GM10248 (cell line): ENCODE data around the gene MALRD1.
"Not testable (repeated sequence)": the region's sequence is repeated elsewhere in the genome, so short reads cannot be mapped to it uniquely, and the experiment has no call there.

ENCODE experiments used
- CTCF ChIA-PET: fragments of 300-600 bp; sonication (Branson Sonifier 250); formaldehyde crosslinking; extraction: SDS; loops from one replicate; lab custom pipeline; 2021; ENCODE audit warnings: antibody characterized with exemption; lab: Yijun Ruan, JAX
- POLR2A ChIA-PET: fragments of 350-650 bp; sonication (Branson Sonifier 250); formaldehyde crosslinking; extraction: SDS; loops from one replicate; lab custom pipeline; 2020; ENCODE audit warnings: antibody characterized with exemption; lab: Yijun Ruan, JAX
- DNase-seq: peaks from one replicate; pipeline ENCODE4 v3.0.0; 2012; ENCODE audit errors: extremely low spot score
- TF ChIP-seq, protein P1 (sequence below): IDR thresholded peaks from 2 replicates; pipeline ENCODE4 v1.5.1; 2012; ENCODE audit warnings: mild to moderate bottlenecking, low read depth; ENCODE audit errors: extremely low read depth, missing control alignments, control extremely low read depth

MALRD1 gene

DNA sequence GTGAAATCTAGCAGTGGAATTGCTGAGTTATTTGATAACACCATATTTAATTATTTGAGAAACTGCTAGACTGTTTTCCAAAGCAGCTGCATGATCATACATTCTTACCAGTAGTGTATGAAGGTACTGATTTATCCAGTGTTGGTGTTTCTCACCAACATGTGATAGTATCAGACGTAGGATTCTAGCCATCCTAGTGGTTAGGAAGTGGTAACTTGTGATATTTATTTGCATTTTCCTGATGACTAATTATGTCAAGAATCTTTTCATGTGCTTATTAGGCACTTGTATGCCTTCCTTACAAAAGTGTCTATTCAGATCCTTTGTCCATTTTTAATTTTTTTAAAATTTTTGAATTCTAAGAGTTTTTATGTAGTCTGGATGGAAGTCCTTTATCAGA is 713.4 kb downstream of the MALRD1 start:
- ChIA-PET CTCF (no interaction called here), POLR2A (no interaction called here)
- no peak for DNase-seq
- TF ChIP-seq, protein P1, sequence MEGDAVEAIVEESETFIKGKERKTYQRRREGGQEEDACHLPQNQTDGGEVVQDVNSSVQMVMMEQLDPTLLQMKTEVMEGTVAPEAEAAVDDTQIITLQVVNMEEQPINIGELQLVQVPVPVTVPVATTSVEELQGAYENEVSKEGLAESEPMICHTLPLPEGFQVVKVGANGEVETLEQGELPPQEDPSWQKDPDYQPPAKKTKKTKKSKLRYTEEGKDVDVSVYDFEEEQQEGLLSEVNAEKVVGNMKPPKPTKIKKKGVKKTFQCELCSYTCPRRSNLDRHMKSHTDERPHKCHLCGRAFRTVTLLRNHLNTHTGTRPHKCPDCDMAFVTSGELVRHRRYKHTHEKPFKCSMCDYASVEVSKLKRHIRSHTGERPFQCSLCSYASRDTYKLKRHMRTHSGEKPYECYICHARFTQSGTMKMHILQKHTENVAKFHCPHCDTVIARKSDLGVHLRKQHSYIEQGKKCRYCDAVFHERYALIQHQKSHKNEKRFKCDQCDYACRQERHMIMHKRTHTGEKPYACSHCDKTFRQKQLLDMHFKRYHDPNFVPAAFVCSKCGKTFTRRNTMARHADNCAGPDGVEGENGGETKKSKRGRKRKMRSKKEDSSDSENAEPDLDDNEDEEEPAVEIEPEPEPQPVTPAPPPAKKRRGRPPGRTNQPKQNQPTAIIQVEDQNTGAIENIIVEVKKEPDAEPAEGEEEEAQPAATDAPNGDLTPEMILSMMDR = no peak

DNA sequence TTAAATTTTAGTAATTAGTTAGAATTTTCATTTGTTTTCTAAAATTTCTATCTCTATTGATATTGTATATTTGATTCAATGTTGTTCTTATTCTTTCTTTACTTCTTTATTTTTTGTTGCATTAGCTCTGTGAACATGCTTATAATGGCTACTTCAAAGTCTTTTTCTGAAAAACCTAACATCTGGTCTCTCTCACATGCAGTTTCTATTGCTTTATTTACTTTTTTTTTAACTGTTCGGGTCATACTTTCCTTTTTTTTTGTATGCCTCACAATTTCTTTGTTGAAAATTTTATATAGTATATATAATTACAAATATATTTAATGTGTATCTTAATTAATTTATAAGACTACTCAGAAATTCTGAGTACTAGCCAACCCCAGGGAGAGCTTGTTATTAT is 715.5 kb downstream of the MALRD1 start:
- TF ChIP-seq, protein P1 = no peak
- CTCF ChIA-PET = interaction anchor here (0.9 to 1.3 kb wide), 2 partner anchors 9 to 1056 kb away, joined by 3 read pairs; no protein-coding TSS in a partner anchor
- POLR2A ChIA-PET = no interaction called here
- no peak for DNase-seq

DNA sequence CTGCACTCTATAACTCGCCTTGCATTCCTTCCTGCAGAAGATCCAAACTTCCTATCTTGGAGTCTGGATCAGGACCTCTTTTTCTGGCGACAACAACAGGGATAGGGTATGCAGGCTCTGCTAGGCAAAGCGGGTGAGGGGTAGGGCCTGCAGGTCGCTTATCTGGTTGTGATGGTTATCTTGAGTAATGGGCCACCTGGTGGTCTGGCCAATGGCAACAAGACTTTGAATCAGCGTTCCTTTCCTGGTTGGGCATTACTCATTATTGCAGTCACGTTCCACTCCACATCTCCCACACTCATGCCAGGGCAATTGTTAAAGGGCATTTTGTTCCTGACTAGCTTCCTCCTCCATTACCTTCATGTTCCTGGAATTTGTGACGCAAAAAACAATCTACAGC is 719.3 kb downstream of the MALRD1 start:
- DNase-seq = no peak
- TF ChIP-seq, protein P1 = no peak
- ChIA-PET POLR2A (no interaction called here), CTCF (interaction anchor here (0.8 to 1.1 kb wide), 2 partner anchors 9 to 10 kb away, joined by 3 read pairs; no protein-coding TSS in a partner anchor)

DNA sequence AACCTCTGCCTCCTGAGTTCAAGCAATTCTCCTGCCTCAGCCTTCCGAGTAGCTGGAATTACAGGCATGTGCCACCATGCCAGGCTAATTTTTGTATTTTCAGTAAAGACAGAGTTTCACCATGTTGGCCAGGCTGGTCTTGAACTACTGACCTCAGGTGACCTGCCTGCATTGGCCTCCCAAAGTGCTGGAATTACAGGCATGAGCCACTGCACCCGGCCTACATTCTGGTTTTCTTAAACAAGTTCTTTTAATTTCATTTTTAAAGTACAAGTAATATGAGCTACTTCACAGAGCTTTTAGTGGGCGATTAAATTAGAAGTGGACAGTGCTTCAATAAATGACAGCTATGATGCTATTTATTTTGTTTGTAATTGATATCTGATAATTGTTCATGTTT is 721.2 kb downstream of the MALRD1 start:
- CTCF ChIA-PET, POLR2A ChIA-PET, DNase-seq: not testable (repeated sequence)

DNA sequence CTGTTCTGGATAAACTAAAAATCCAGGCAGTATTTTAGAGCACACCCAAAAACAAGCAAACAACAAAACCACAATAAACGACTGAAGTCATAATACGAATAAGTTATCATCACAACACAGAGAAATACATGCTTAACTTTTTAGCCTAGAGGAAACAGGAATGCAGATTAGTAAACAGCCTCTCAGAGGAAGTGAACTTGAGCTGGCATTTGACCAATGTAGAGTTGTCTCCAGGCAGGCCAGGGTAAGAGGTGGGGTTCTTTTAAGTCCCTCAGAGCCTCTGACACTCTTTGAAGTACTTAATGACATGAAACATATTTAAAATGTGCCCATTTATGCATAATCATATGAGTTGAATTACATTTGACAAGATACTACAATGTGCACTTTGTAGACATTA is 724.4 kb downstream of the MALRD1 start:
- POLR2A ChIA-PET = no interaction called here
- DNase-seq = no peak
- TF ChIP-seq, protein P1 = no peak
- CTCF ChIA-PET = interaction anchor here (1.6 kb wide), 1 partner anchor 9 kb away, joined by 3 read pairs; no protein-coding TSS in a partner anchor

DNA sequence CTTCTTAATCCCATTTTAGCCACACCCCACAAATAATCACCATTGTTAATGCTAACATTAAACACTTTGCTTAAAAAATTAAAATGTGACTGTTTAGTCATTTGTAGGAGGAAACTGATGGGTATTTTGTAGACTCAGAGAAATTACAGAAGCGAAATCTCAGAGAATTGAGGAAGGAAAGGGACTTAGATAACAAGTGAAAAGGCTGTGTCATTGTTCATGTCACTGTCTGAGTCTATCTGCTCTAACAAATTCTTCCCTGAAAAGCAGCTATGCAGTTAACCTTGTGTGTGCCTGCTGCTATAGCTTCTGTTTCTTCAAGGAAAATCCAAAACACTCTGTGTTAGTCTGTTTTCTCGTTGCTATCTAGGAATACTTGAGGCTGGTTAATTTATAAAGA is 726.7 kb downstream of the MALRD1 start:
- TF ChIP-seq, protein P1 = no peak
- no peak for DNase-seq
- ChIA-PET POLR2A (no interaction called here), CTCF (no interaction called here)

DNA sequence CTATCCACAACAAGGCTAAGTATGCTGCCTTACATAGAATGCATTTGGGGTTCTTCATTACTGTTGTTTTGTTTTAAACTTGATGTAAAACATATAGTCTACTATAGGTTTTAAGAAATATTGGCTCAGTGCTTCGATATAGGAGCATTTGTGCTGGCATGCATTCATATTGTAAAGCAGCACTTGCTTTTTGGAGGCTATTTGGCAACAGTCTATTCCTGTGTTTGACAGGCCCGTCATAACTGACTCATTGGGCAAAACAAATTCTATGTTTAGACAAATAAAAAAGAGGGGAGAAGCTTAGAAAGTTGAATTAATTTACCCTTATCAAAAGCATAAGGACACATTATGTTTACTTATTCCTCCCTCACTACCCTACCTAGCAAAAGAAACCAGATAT is 729.2 kb downstream of the MALRD1 start:
- POLR2A ChIA-PET = no interaction called here
- TF ChIP-seq, protein P1 = no peak
- DNase-seq = no peak
- CTCF ChIA-PET = interaction anchor here (1.4 kb wide), 1 partner anchor 12 kb away, joined by 4 read pairs; no protein-coding TSS in a partner anchor
